HK-2 (cell line): Measurements from ENCODE around the gene SLC23A1.
"Not testable (repeated sequence)": the region's sequence is repeated elsewhere in the genome, so short reads cannot be mapped to it uniquely, and the experiment has no call there.

ENCODE experiments used
- DNase-seq: peaks from one replicate; pipeline ENCODE4 v3.0.0-alpha.2; 2018; ENCODE audit not compliant: unreplicated experiment

The SLC23A1 gene

GRCh38 chr5:139369181-139369580 is 13.9 kb downstream of the SLC23A1 start:
- no peak for DNase-seq

- no peak for DNase-seq
These were observed 14.5 kb downstream of the SLC23A1 start for GRCh38 chr5:139368613-139369012.

- DNase-seq, result no peak
These were observed 18.6 kb downstream of the SLC23A1 start for GRCh38 chr5:139364466-139364865.

GRCh38 chr5:139363937-139364336 is 19.2 kb downstream of the SLC23A1 start:
- DNase-seq, result no peak

- DNase-seq, result no peak
These were observed 21.2 kb downstream of the SLC23A1 start for GRCh38 chr5:139361835-139362429.

- DNase-seq, result no peak
These were observed 22.7 kb downstream of the SLC23A1 start for GRCh38 chr5:139360384-139360783.

GRCh38 chr5:139358064-139358463 is 25.0 kb downstream of the SLC23A1 start:
- DNase-seq, result no peak

GRCh38 chr5:139355900-139356299 is 27.2 kb downstream of the SLC23A1 start:
- not testable (repeated sequence) for DNase-seq

- no peak for DNase-seq
These were observed 28.9 kb downstream of the SLC23A1 start for GRCh38 chr5:139354186-139354585.

- not testable (repeated sequence) for DNase-seq
These were observed 35.2 kb downstream of the SLC23A1 start for GRCh38 chr5:139347863-139348262.

- DNase-seq, result not testable (repeated sequence)
These were observed 37.7 kb downstream of the SLC23A1 start for GRCh38 chr5:139345442-139345841.

GRCh38 chr5:139344177-139344576 is 38.9 kb downstream of the SLC23A1 start:
- DNase-seq, result no peak

GRCh38 chr5:139343476-139343875 is 39.6 kb downstream of the SLC23A1 start:
- no peak for DNase-seq

- no peak for DNase-seq
These were observed 40.7 kb downstream of the SLC23A1 start for GRCh38 chr5:139342423-139342723.

- peak; percentile 93 for DNase-seq
These were observed 41.2 kb downstream of the SLC23A1 start, which contains the start of gene PAIP2 for GRCh38 chr5:139341689-139342422. PAIP2 (plus strand) TSS chr5:139341854; CDS start chr5:139363785, 21,931 bp downstream.

GRCh38 chr5:139341187-139341688 is 41.9 kb downstream of the SLC23A1 start:
- no peak for DNase-seq

- DNase-seq, result no peak
These were observed 43.0 kb downstream of the SLC23A1 start for GRCh38 chr5:139340051-139340450.

GRCh38 chr5:139335811-139336210 is 47.3 kb downstream of the SLC23A1 start:
- DNase-seq, result no peak
